ENCODE data around the gene CCDC88C. TPM values are rescaled to one million over a fixed set of nuclear protein-coding genes. Genes with fewer than 3 reads are reported as not detected.
"Not testable (repeated sequence)": the region's sequence is repeated elsewhere in the genome, so short reads cannot be mapped to it uniquely, and the experiment has no call there.

Gene CCDC88C
- total RNA-seq, 1 donor: 174 TPM

GRCh38 chr14:91409240-91409639 is 8.4 kb downstream of the CCDC88C start:
- H3K9me3 ChIP-seq (ENCODE audit: low read depth, low read length); H3K27me3 ChIP-seq (ENCODE audit: insufficient read depth, low read length); H3K4me3 ChIP-seq (ENCODE audit: low read length): not testable (repeated sequence)
- peaks cover 98% of the 10 kb centered on the region for H3K4me1 ChIP-seq (ENCODE audit: insufficient read depth, low read length)

- Histone ChIP-seq H3K4me3 (ENCODE audit: low read length) (no peak overlapping the region), H3K4me1 (ENCODE audit: insufficient read depth, low read length) (peaks cover 100% of the 10 kb centered on the region), H3K9me3 (ENCODE audit: low read depth, low read length) (no peaks in the 10 kb centered on the region), H3K27me3 (ENCODE audit: insufficient read depth, low read length) (no peaks in the 10 kb centered on the region)
These were observed 10.6 kb downstream of the CCDC88C start for GRCh38 chr14:91406982-91407381.

- Histone ChIP-seq H3K4me3 (ENCODE audit: low read length) (no peak overlapping the region), H3K4me1 (ENCODE audit: insufficient read depth, low read length) (peaks cover 100% of the 10 kb centered on the region), H3K9me3 (ENCODE audit: low read depth, low read length) (no peaks in the 10 kb centered on the region), H3K27me3 (ENCODE audit: insufficient read depth, low read length) (no peaks in the 10 kb centered on the region)
These were observed 11.2 kb downstream of the CCDC88C start for GRCh38 chr14:91406451-91406850.

- Histone ChIP-seq H3K9me3 (ENCODE audit: low read depth, low read length) (no peaks in the 10 kb centered on the region), H3K4me1 (ENCODE audit: insufficient read depth, low read length) (peaks cover 97% of the 10 kb centered on the region), H3K4me3 (ENCODE audit: low read length) (no peak overlapping the region), H3K27me3 (ENCODE audit: insufficient read depth, low read length) (no peaks in the 10 kb centered on the region)
These were observed 11.7 kb downstream of the CCDC88C start for GRCh38 chr14:91405724-91406435.

GRCh38 chr14:91405241-91405721 is 12.3 kb downstream of the CCDC88C start:
- Histone ChIP-seq H3K27me3 (ENCODE audit: insufficient read depth, low read length) (no peaks in the 10 kb centered on the region), H3K9me3 (ENCODE audit: low read depth, low read length) (no peaks in the 10 kb centered on the region), H3K4me1 (ENCODE audit: insufficient read depth, low read length) (peaks cover 97% of the 10 kb centered on the region), H3K4me3 (ENCODE audit: low read length) (no peak overlapping the region)

- Histone ChIP-seq H3K27me3 (ENCODE audit: insufficient read depth, low read length) (no peaks in the 10 kb centered on the region), H3K4me3 (ENCODE audit: low read length) (no peak overlapping the region), H3K4me1 (ENCODE audit: insufficient read depth, low read length) (peaks cover 96% of the 10 kb centered on the region), H3K9me3 (ENCODE audit: low read depth, low read length) (no peaks in the 10 kb centered on the region)
These were observed 14.6 kb downstream of the CCDC88C start for GRCh38 chr14:91402771-91403600.

- H3K27me3 ChIP-seq (ENCODE audit: insufficient read depth, low read length): no peaks in the 10 kb centered on the region
- no peak overlapping the region for H3K4me3 ChIP-seq (ENCODE audit: low read length)
- H3K4me1 ChIP-seq (ENCODE audit: insufficient read depth, low read length): peaks cover 96% of the 10 kb centered on the region
- H3K9me3 ChIP-seq (ENCODE audit: low read depth, low read length): no peaks in the 10 kb centered on the region
These were observed 15.3 kb downstream of the CCDC88C start for GRCh38 chr14:91402348-91402747.

GRCh38 chr14:91401751-91402150 is 15.9 kb downstream of the CCDC88C start:
- no peak overlapping the region for H3K4me3 ChIP-seq (ENCODE audit: low read length)
- H3K27me3 ChIP-seq (ENCODE audit: insufficient read depth, low read length): no peaks in the 10 kb centered on the region
- peaks cover 96% of the 10 kb centered on the region for H3K4me1 ChIP-seq (ENCODE audit: insufficient read depth, low read length)
- no peaks in the 10 kb centered on the region for H3K9me3 ChIP-seq (ENCODE audit: low read depth, low read length)

- no peak overlapping the region for H3K4me3 ChIP-seq (ENCODE audit: low read length)
- no peaks in the 10 kb centered on the region for H3K27me3 ChIP-seq (ENCODE audit: insufficient read depth, low read length)
- peaks cover 96% of the 10 kb centered on the region for H3K4me1 ChIP-seq (ENCODE audit: insufficient read depth, low read length)
- H3K9me3 ChIP-seq (ENCODE audit: low read depth, low read length): no peaks in the 10 kb centered on the region
These were observed 16.9 kb downstream of the CCDC88C start for GRCh38 chr14:91400696-91401095.

- peak overlapping the region; percentile 31 for H3K4me3 ChIP-seq (ENCODE audit: low read length)
- peaks cover 96% of the 10 kb centered on the region for H3K4me1 ChIP-seq (ENCODE audit: insufficient read depth, low read length)
- no peaks in the 10 kb centered on the region for H3K9me3 ChIP-seq (ENCODE audit: low read depth, low read length)
- H3K27me3 ChIP-seq (ENCODE audit: insufficient read depth, low read length): no peaks in the 10 kb centered on the region
These were observed 17.6 kb downstream of the CCDC88C start for GRCh38 chr14:91399868-91400640.

- Histone ChIP-seq H3K27me3 (ENCODE audit: insufficient read depth, low read length) (no peaks in the 10 kb centered on the region), H3K4me3 (ENCODE audit: low read length) (no peak overlapping the region), H3K4me1 (ENCODE audit: insufficient read depth, low read length) (peaks cover 96% of the 10 kb centered on the region), H3K9me3 (ENCODE audit: low read depth, low read length) (no peaks in the 10 kb centered on the region)
These were observed 18.9 kb downstream of the CCDC88C start for GRCh38 chr14:91398707-91399106.

- H3K4me1 ChIP-seq (ENCODE audit: insufficient read depth, low read length): peaks cover 96% of the 10 kb centered on the region
- H3K9me3 ChIP-seq (ENCODE audit: low read depth, low read length): no peaks in the 10 kb centered on the region
- H3K27me3 ChIP-seq (ENCODE audit: insufficient read depth, low read length): no peaks in the 10 kb centered on the region
- H3K4me3 ChIP-seq (ENCODE audit: low read length): no peak overlapping the region
These were observed 19.5 kb downstream of the CCDC88C start for GRCh38 chr14:91397965-91398591.

GRCh38 chr14:91396959-91397815 is 20.4 kb downstream of the CCDC88C start:
- Histone ChIP-seq H3K9me3 (ENCODE audit: low read depth, low read length) (no peaks in the 10 kb centered on the region), H3K4me1 (ENCODE audit: insufficient read depth, low read length) (peaks cover 96% of the 10 kb centered on the region), H3K4me3 (ENCODE audit: low read length) (no peak overlapping the region), H3K27me3 (ENCODE audit: insufficient read depth, low read length) (no peaks in the 10 kb centered on the region)
